SK-N-SH (cell line): ENCODE results near the gene SNAPC3. TPM values are rescaled to one million over a fixed set of nuclear protein-coding genes. Genes with fewer than 3 reads are reported as not detected.

Experiments used
- CTCF ChIA-PET: fragments of 300-600, 350-600 bp; formaldehyde crosslinking; extraction: SDS; loops from one replicate; lab custom pipeline; 2021; lab: Yijun Ruan, JAX
- POLR2A ChIA-PET: fragments of 350-600 bp; sonication (Branson Sonifier 250); formaldehyde crosslinking; extraction: SDS; loops from one replicate; lab custom pipeline; 2020; ENCODE audit warnings: antibody characterized with exemption, inconsistent platforms; lab: Yijun Ruan, JAX
- DNase-seq: peaks from one replicate; pipeline ENCODE4 v3.0.0; 2012
- H2AFZ ChIP-seq: fragments of 200-600 bp; sonication (generic); 2 replicates; pipeline ENCODE4 v1.8.1; 2016; ENCODE audit warnings: antibody characterized with exemption, mild to moderate bottlenecking, low read depth
- H3F3A ChIP-seq: fragments of 200-600 bp; sonication (generic); replicated peaks from 2 replicates; pipeline ENCODE3; 2016; ENCODE audit warnings: antibody characterized with exemption, mild to moderate bottlenecking; ENCODE audit not compliant: insufficient read depth
- H3K27ac ChIP-seq, 2 experiments: fragments of 200-500 bp in 1 of 2; fragments of 200-600 bp in 1 of 2; sonication (Bioruptor generic) in 1 of 2; sonication (generic), shearing (Covaris generic) in 1 of 2; 2 replicates each; pipeline versions ENCODE4 v1.5.1 to v1.6.1; 2014 to 2016; ENCODE audit warnings: low read depth in 2 of 2, inconsistent platforms in 1 of 2, low read length in 1 of 2, mild to moderate bottlenecking in 1 of 2, mixed read lengths in 1 of 2
- H3K27me3 ChIP-seq: fragments of 200-600 bp; sonication (generic), shearing (Covaris generic); 2 replicates; pipeline ENCODE4 v1.6.1; 2016; ENCODE audit warnings: mixed run types; ENCODE audit not compliant: insufficient read depth
- H3K36me3 ChIP-seq, 2 experiments: fragments of 200-500 bp in 1 of 2; fragments of 200-600 bp in 1 of 2; sonication (Bioruptor generic) in 1 of 2; sonication (generic) in 1 of 2; replicated peaks in 1 of 2; 2 replicates each; pipeline versions ENCODE3 to v1.5.1; 2014 to 2016; ENCODE audit warnings: low read length in 1 of 2, mild to moderate bottlenecking in 1 of 2; ENCODE audit not compliant: insufficient read depth in 2 of 2, control insufficient read depth in 1 of 2
- H3K4me1 ChIP-seq, 2 experiments: fragments of 200-500 bp in 1 of 2; fragments of 200-600 bp in 1 of 2; sonication (Bioruptor generic) in 1 of 2; sonication (generic), shearing (Covaris generic) in 1 of 2; 2 replicates each; pipeline versions ENCODE4 v1.5.1 to v1.6.1; 2014 to 2016; ENCODE audit warnings: low read depth in 1 of 2, low read length in 1 of 2, mixed run types in 1 of 2; ENCODE audit not compliant: insufficient read depth in 2 of 2, control insufficient read depth in 1 of 2
- H3K4me2 ChIP-seq: fragments of 200-600 bp; sonication (generic), shearing (Covaris generic); 2 replicates; pipeline ENCODE4 v1.6.1; 2017; ENCODE audit warnings: mixed run types
- H3K4me3 ChIP-seq, 2 experiments: fragments of 200-500 bp in 1 of 2; fragments of 200-600 bp in 1 of 2; sonication (Bioruptor generic) in 1 of 2; sonication (generic), shearing (Covaris generic) in 1 of 2; 2 replicates each; pipeline versions ENCODE4 v1.5.1 to v1.8.1; 2014 to 2016; ENCODE audit warnings: low read depth in 2 of 2, inconsistent platforms in 1 of 2, low read length in 1 of 2, mild to moderate bottlenecking in 1 of 2, mixed read lengths in 1 of 2, moderate library complexity in 1 of 2
- H3K79me2 ChIP-seq: fragments of 200-600 bp; sonication (generic); 2 replicates; pipeline ENCODE4 v1.8.1; 2017; ENCODE audit warnings: mild to moderate bottlenecking; ENCODE audit not compliant: insufficient read depth
- H3K9ac ChIP-seq: fragments of 200-600 bp; sonication (generic); 2 replicates; pipeline ENCODE4 v1.6.1; 2017; ENCODE audit warnings: mixed run types
- H3K9me2 ChIP-seq: fragments of 200-600 bp; sonication (generic); 2 replicates; pipeline ENCODE4 v1.6.1; 2017; ENCODE audit warnings: mixed run types
- H3K9me3 ChIP-seq: fragments of 200-600 bp; sonication (generic); 2 replicates; pipeline ENCODE4 v1.6.1; 2017; ENCODE audit warnings: mixed run types, mild to moderate bottlenecking, moderate library complexity
- H4K20me1 ChIP-seq: fragments of 200-600 bp; sonication (generic); 2 replicates; pipeline ENCODE4 v1.6.1; 2017; ENCODE audit warnings: mild to moderate bottlenecking, mixed run types; ENCODE audit not compliant: insufficient read depth
- CHD2 ChIP-seq: fragments of 150-350 bp; IDR thresholded peaks from 2 replicates; pipeline ENCODE4 v1.6.1; 2018; ENCODE audit warnings: low read length; ENCODE audit not compliant: partially characterized antibody
- CTCF ChIP-seq: fragments of 200-600 bp; sonication (generic); IDR thresholded peaks from 2 replicates; pipeline ENCODE4 v1.6.1; 2017; ENCODE audit warnings: antibody characterized with exemption, mild to moderate bottlenecking, moderate library complexity
- EP300 ChIP-seq, 2 experiments: IDR thresholded peaks; 2 replicates each; pipeline versions ENCODE4 v1.4.0 to v1.6.1; 2012; ENCODE audit warnings: borderline replicate concordance in 1 of 2, low read depth in 1 of 2, low read length in 1 of 2
- EZH2phosphoT487 ChIP-seq: fragments of 200-600 bp; sonication (generic); IDR thresholded peaks from 2 replicates; pipeline ENCODE4 v1.6.1; 2017; ENCODE audit warnings: low read depth, mixed run types, mild to moderate bottlenecking, antibody characterized with exemption, moderate library complexity, borderline replicate concordance
- FOSL2 ChIP-seq: IDR thresholded peaks from 2 replicates; pipeline ENCODE4 v1.4.0; 2012; ENCODE audit warnings: low read depth, mild to moderate bottlenecking, moderate library complexity, borderline replicate concordance
- FOXM1 ChIP-seq: IDR thresholded peaks from 2 replicates; pipeline ENCODE4 v1.4.0; 2012; ENCODE audit warnings: low read depth, mild to moderate bottlenecking
- GATA2 ChIP-seq: sonication (generic); formaldehyde crosslinking; IDR thresholded peaks from 2 replicates; pipeline ENCODE4 v1.5.0; 2020; ENCODE audit warnings: mild to moderate bottlenecking, missing genetic modification reagents
- MAX ChIP-seq: IDR thresholded peaks from 2 replicates; pipeline ENCODE4 v1.4.0; 2012; ENCODE audit warnings: low read depth
- MEF2A ChIP-seq: IDR thresholded peaks from 2 replicates; pipeline ENCODE4 v1.4.0; 2012; ENCODE audit warnings: low read depth, borderline replicate concordance
- MXI1 ChIP-seq: IDR thresholded peaks from 2 replicates; pipeline ENCODE4 v1.6.1; 2012; ENCODE audit warnings: mild to moderate bottlenecking, low read depth, low read length, improper control_type of control experiment
- NFIC ChIP-seq: IDR thresholded peaks from 2 replicates; pipeline ENCODE4 v1.4.0; 2012; ENCODE audit warnings: borderline replicate concordance
- NRF1 ChIP-seq: IDR thresholded peaks from 2 replicates; pipeline ENCODE4 v1.6.1; 2012; ENCODE audit warnings: low read depth, mild to moderate bottlenecking, low read length
- PBX3 ChIP-seq: IDR thresholded peaks from 2 replicates; pipeline ENCODE4; 2012
- POLR2AphosphoS5 ChIP-seq: IDR thresholded peaks from 2 replicates; pipeline ENCODE4 v1.6.1; 2012; ENCODE audit warnings: low read depth, low read length
- RXRA ChIP-seq: IDR thresholded peaks from 2 replicates; pipeline ENCODE4 v1.4.0; 2012; ENCODE audit warnings: low read depth, mild to moderate bottlenecking, borderline replicate concordance
- SMC3 ChIP-seq: IDR thresholded peaks from 2 replicates; pipeline ENCODE4 v1.6.1; 2012; ENCODE audit warnings: low read depth, low read length, improper control_type of control experiment
- TAF1 ChIP-seq: IDR thresholded peaks from 2 replicates; pipeline ENCODE4 v1.6.1; 2012; ENCODE audit warnings: low read depth, mild to moderate bottlenecking, low read length, moderate library complexity, borderline replicate concordance
- TCF12 ChIP-seq: IDR thresholded peaks from 2 replicates; pipeline ENCODE4 v1.4.0; 2012
- YY1 ChIP-seq: IDR thresholded peaks from 2 replicates; pipeline ENCODE4 v1.4.0; 2012; ENCODE audit warnings: low read depth, mild to moderate bottlenecking
- ZBTB33 ChIP-seq: IDR thresholded peaks from 2 replicates; pipeline ENCODE4 v1.4.0; 2012; ENCODE audit warnings: low read depth, borderline replicate concordance
- WGBS: methylation state at CpG from one replicate; pipeline ENCODE4 v1.1.6; 2017; ENCODE audit warnings: low lambda C conversion rate; 5-methylcytosine and 5-hydroxymethylcytosine counted together
- polyA plus RNA-seq, 3 experiments: library from polyadenylated mRNA; depleted of rRNA; stranded (reverse); fragments of >200 nt; gene quantifications; 2 replicates each; pipeline ENCODE4 v1.2.3, GENCODE V29; 2012
- TF ChIP-seq, protein P1 (sequence below): IDR thresholded peaks from 2 replicates; pipeline ENCODE4 v1.4.0; 2012; ENCODE audit warnings: low read depth, borderline replicate concordance
- TF ChIP-seq, protein P2 (sequence below): IDR thresholded peaks from 2 replicates; pipeline ENCODE4 v1.6.1; 2012; ENCODE audit warnings: mild to moderate bottlenecking, low read depth, low read length, moderate library complexity

Gene SNAPC3
- polyA plus RNA-seq (2012; rRNA removed) = 20.1 and 20.6 TPM in 2 replicates
- polyA plus RNA-seq (2012; cell fraction: cytosol; rRNA removed) = 17.8 and 20.6 TPM in 2 replicates
- 38.7 and 58.2 TPM in 2 replicates for polyA plus RNA-seq (2012; cell fraction: nucleus; rRNA removed)

DNA sequence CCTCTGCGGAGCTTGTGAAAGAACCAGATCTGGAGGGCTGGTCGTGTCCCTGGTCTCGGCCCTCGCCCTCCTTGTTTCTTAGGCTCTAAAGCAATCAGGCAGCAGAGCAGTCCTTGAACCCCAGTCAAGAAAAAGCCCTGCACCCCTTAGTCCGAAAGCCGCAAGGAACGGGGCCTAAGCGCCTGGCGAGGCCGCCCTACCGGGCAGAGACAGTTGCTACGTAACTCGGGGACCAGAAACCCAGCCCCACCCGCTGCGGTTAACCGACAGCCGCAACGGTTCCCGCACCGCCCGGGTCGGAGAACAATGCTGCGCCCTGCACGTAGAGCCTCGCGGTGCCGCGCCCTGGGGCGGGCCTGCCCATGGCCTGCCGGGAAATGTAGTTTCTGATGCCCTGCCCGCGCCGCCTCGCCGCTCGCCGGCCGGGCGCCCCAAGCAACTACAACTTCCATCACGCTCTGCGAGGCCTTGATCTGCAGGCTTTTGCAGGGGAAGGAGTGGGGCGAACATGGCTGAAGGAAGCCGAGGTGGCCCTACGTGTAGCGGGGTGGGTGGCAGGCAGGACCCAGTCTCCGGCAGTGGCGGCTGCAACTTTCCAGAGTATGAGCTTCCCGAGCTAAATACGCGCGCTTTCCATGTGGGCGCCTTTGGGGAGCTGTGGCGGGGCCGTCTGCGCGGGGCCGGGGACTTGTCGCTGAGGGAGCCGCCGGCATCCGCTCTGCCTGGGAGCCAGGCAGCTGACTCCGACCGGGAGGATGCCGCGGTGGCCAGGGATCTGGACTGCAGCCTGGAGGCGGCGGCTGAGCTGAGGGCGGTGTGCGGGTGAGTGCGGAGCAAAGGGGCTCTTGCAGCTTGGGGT lies at the start of gene SNAPC3:
TSS of gene SNAPC3 (plus strand) at position 505 of the 859 bp plus-strand sequence. CDS start at position 509, 4 bp downstream.
- peaks cover 0 to 9% of the 10 kb centered on the region in 2 experiments; a peak in 2 of 4 replicates for H3K4me1 ChIP-seq
- TF ChIP-seq PBX3 (no peak), MAX (peak; percentile 77), NFIC (no peak), EZH2phosphoT487 (no peak), EP300 (IDR thresholded peaks at IDR 0.05; ENCODE audit: borderline replicate concordance in 1 of 2, low read depth in 1 of 2, low read length in 1 of 2) (no peak), MEF2A (no peak), RXRA (no peak), TAF1 (peak; percentile 84), YY1 (peak; percentile 93), NRF1 (no peak), GATA2 (CRISPR knock-in tag) (no peak), FOSL2 (no peak), TCF12 (no peak), SMC3 (no peak), CHD2 (peak; percentile 98), POLR2AphosphoS5 (peak; percentile 91), FOXM1 (no peak), MXI1 (no peak), CTCF (no peak), ZBTB33 (peak; percentile 96)
- TF ChIP-seq, protein P1, sequence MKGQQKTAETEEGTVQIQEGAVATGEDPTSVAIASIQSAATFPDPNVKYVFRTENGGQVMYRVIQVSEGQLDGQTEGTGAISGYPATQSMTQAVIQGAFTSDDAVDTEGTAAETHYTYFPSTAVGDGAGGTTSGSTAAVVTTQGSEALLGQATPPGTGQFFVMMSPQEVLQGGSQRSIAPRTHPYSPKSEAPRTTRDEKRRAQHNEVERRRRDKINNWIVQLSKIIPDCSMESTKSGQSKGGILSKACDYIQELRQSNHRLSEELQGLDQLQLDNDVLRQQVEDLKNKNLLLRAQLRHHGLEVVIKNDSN = peak; percentile 45; the same call in 1 of the 2 replicates
- TF ChIP-seq, protein P2, sequence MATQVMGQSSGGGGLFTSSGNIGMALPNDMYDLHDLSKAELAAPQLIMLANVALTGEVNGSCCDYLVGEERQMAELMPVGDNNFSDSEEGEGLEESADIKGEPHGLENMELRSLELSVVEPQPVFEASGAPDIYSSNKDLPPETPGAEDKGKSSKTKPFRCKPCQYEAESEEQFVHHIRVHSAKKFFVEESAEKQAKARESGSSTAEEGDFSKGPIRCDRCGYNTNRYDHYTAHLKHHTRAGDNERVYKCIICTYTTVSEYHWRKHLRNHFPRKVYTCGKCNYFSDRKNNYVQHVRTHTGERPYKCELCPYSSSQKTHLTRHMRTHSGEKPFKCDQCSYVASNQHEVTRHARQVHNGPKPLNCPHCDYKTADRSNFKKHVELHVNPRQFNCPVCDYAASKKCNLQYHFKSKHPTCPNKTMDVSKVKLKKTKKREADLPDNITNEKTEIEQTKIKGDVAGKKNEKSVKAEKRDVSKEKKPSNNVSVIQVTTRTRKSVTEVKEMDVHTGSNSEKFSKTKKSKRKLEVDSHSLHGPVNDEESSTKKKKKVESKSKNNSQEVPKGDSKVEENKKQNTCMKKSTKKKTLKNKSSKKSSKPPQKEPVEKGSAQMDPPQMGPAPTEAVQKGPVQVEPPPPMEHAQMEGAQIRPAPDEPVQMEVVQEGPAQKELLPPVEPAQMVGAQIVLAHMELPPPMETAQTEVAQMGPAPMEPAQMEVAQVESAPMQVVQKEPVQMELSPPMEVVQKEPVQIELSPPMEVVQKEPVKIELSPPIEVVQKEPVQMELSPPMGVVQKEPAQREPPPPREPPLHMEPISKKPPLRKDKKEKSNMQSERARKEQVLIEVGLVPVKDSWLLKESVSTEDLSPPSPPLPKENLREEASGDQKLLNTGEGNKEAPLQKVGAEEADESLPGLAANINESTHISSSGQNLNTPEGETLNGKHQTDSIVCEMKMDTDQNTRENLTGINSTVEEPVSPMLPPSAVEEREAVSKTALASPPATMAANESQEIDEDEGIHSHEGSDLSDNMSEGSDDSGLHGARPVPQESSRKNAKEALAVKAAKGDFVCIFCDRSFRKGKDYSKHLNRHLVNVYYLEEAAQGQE = no peak

More for the DNA sequence above, at the start of gene SNAPC3:
- peaks cover 49% of the 10 kb centered on the region for H3K79me2 ChIP-seq
- H3K36me3 ChIP-seq = peaks cover 19 to 31% of the 10 kb centered on the region in 2 experiments
- DNase-seq = peak; percentile 95
- H4K20me1 ChIP-seq = no peaks in the 10 kb centered on the region; the same call in 1 of the 2 replicates
- H3F3A ChIP-seq = no peaks in the 10 kb centered on the region
- CTCF ChIA-PET = interaction anchor here (0.6 to 2.2 kb wide), 7 partner anchors 18 to 219 kb away, joined by 3 to 9 read pairs (median 5); partner anchors contain the start of gene TTC39B
- H3K27ac ChIP-seq = peak within 1 kb of the TSS; percentile 62 to 96
- H3K9me3 ChIP-seq = no peaks in the 10 kb centered on the region
- peak within 1 kb of the TSS; percentile 86 to 93 for H3K4me3 ChIP-seq
- H2AFZ ChIP-seq = peak within 1 kb of the TSS; percentile 91
- WGBS = 4% methylated on average over 24 of the region's 70 CpGs
- no peaks in the 10 kb centered on the region for H3K9me2 ChIP-seq
- H3K4me2 ChIP-seq = peak within 1 kb of the TSS; percentile 85
- H3K27me3 ChIP-seq = no peaks in the 10 kb centered on the region
- H3K9ac ChIP-seq = peak within 1 kb of the TSS; percentile 92
- POLR2A ChIA-PET = interaction anchor here (0.5 to 1.9 kb wide), 5 partner anchors 13 to 1446 kb away, joined by 3 to 7 read pairs (median 3); partner anchors contain the start of genes CCDC171 and TTC39B
